Activated naive CD4-positive, alpha-beta T cell treated with anti-CD3 and anti-CD28 coated beads, Interleukin-2, amount 50 U/mL, for 72 hours (primary cell): ENCODE data around the gene ARHGEF6. TPM values are rescaled to one million over a fixed set of nuclear protein-coding genes. Genes with fewer than 3 reads are reported as not detected.

ENCODE experiments used
- ATAC-seq, 2 donors: fragments of 150-1000 bp; cut with Tn5 transposase; 2 replicates each; pipeline ENCODE4 v1.10.0; 2021; ENCODE audit warnings: mild to moderate bottlenecking in 2 of 2, moderate library complexity in 2 of 2
- DNase-seq, 2 donors: peaks; one replicate each; pipeline ENCODE4 v3.0.0; 2021 to 2022; ENCODE audit warnings: low spot score in 2 of 2
- H3K27ac Mint-ChIP-seq, 2 donors: one replicate each; pipeline ENCODE4 v1.8.0; 2022; ENCODE audit warnings: mild to moderate bottlenecking in 2 of 2, mixed read lengths in 2 of 2
- H3K36me3 Mint-ChIP-seq, 2 donors: one replicate each; pipeline ENCODE4 v1.8.0; 2022; ENCODE audit warnings: mixed read lengths in 2 of 2
- H3K9me3 Mint-ChIP-seq, 2 donors: one replicate each; pipeline ENCODE4 v1.8.0; 2022; ENCODE audit warnings: mixed read lengths in 2 of 2
- total RNA-seq, 2 donors: library from RNA; stranded (reverse); gene quantifications; one replicate each; pipeline ENCODE4 v1.2.3, GENCODE V29; 2022

The ARHGEF6 gene
- total RNA-seq, 2 donors from 2014 or later, result 59.5 to 80.3 TPM

DNA sequence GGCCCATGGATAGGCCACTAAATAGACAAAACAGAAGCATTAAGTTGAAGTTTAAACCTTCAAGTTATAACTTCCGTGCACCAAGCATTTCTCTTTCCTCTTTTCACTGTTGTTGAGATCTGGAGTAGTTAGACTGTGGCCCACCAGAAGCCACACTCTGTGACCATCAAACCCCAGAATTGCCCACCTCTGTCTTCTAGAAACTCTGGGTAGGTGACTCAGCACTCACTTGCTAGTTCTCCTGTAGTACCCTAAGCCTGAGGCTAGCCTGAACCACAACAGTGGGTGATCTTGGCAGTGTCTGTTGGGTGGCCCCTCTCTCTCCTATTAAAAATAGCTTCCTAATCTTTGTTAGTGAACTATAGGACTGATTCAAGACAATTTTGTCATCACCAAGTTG, 157.3 kb downstream of the ARHGEF6 start:
- no peak for DNase-seq
- Mint-ChIP-seq H3K36me3 (peaks cover 0 to 8% of the 10 kb centered on the region in 2 donors), H3K9me3 (peaks cover 3 to 6% of the 10 kb centered on the region in 2 donors), H3K27ac (peak overlapping the region; percentile 46 to 88)
- no peak for ATAC-seq

DNA sequence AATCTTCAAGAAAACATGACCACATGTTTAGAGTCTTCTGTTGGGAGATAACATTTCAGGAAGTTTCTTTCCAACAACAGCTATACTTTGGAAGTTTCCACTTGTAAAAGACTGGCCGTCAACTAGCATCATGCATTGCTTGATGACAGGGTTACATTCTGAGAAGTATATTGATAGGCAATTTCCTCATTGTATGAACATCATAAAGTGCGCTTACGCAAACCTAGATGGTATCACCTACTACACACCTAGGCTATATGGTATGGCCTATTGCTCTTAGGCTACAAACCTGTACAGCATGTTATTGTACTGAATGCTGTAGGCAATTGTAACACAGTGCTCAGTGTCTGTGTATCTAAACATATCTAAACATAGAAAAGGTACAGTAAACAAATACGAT, 158.2 kb downstream of the ARHGEF6 start:
- ATAC-seq (no peak), DNase-seq (no peak)
- Mint-ChIP-seq H3K36me3 (peaks cover 0 to 8% of the 10 kb centered on the region in 2 donors), H3K9me3 (peaks cover 3 to 6% of the 10 kb centered on the region in 2 donors), H3K27ac (no peak overlapping the region)

DNA sequence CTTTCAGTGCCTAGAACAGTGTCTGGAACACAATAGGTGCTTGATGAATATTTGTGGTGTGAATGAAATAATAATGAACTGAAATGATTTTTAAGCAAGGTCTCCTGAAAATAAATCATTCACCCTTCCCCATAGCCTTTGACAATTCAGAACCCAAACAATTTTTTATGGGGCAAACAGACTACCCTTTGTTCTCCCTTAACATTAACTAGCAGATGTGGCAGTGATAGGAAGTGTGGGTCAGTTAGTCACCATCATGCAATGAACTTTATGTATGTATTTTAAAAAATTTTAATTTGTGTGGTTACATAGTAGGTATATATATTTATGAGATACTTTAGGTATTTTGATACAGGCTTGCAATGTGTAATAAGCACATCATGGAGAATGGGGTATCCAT, 160.0 kb downstream of the ARHGEF6 start:
- Mint-ChIP-seq H3K36me3 (peaks cover 0 to 10% of the 10 kb centered on the region in 2 donors), H3K9me3 (peaks cover 3 to 6% of the 10 kb centered on the region in 2 donors), H3K27ac (peak overlapping the region; percentile 91 to 97)
- DNase-seq, result no peak
- no peak for ATAC-seq

DNA sequence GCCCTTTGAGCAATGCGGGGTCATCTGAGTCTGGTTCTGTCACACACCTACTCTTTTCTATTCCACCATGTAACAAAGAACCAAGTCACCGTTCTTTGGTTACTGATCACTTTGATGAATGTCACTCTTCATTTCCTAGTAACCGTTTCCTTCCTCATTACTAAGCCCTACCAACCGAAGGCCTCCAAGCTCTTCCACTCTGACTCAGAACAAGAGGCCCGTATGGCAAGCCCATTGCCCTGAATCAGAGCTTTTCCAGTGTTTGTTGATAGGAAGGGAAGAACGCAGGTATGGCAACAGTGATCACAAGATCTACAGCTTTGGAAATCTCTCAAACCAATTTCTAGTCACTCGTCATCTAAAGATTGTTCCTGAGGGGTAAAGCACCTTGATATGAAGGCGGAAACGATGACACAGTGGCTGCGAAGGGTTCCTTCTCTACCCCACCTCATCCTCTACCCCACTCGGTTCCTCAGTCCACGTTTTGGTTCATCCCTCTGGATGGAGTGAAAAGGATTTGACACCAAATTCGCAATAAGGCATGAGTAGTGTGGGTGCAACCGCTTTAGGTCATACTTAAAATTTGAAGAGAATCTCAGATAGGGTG, 160.7 kb downstream of the ARHGEF6 start:
- H3K36me3 Mint-ChIP-seq, result peaks cover 0 to 13% of the 10 kb centered on the region in 2 donors
- peak overlapping the region; percentile 91 to 97 for H3K27ac Mint-ChIP-seq

DNA sequence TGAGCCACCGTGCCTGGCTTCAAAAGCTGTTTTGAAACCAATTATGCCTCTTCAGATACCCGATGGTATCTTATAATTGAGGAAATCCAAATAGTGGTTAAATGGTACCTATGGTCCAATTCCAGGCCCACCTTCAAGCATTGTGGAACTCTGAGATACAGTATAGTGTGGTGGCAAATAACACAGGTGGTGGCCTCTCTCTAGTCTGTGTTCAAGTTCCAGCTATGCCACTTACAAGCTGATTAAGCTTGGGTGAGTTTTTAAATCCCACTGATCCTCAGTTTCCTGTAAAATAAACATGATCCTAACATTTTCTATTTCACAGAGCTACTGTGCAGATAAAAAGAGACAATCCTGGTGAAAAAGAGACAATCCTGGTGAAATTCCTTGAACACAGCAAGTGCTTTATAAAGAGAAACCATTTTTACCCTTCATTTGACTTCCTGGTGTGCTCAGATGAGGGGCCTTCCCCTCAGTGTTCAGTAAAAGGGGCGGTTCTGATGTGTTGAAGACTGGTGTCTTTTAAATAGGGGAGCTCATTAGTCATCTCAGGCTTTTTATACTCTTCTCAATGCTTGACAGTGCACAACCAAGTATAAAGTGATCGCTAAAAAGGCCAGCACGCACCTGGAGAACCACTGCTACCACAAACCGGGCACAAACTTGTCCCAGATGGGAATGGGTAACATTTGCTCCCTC, 163.6 kb downstream of the ARHGEF6 start:
- no peak for DNase-seq
- ATAC-seq, result peak; percentile 70 to 76
- Mint-ChIP-seq H3K9me3 (no peaks in the 10 kb centered on the region), H3K36me3 (peaks cover 0 to 5% of the 10 kb centered on the region in 2 donors), H3K27ac (peak overlapping the region; percentile 74 to 91)

More for the DNA sequence above, 160.7 kb downstream of the ARHGEF6 start:
- ATAC-seq (peak; percentile 81 to 86), DNase-seq (peak; percentile 52 to 72)
- H3K9me3 Mint-ChIP-seq, result peaks cover 3 to 6% of the 10 kb centered on the region in 2 donors

Other genes with a start within 250 kb of the ARHGEF6 start
- not detected for gene VGLL1, start 248.7 kb downstream of the ARHGEF6 start, total RNA-seq
- gene CD40LG, start 132.8 kb downstream of the ARHGEF6 start, total RNA-seq, result 100 to 1,000 TPM in 1 of 2 donors, 10 to 100 TPM in 1; 80.0 to 134 TPM
- gene RBMX, start 99.8 kb upstream of the ARHGEF6 start, total RNA-seq, result 100 to 1,000 TPM; 220 to 285 TPM